Fibroblast of lung (primary cell): Measurements from ENCODE around the gene DAPK1.

Experiments used
- CTCF ChIP-seq, 2 donors: IDR thresholded peaks in 1 of 2; conservative IDR thresholded peaks in 1 of 2; 1 replicate in 1 of 2; 2 replicates in 1 of 2; pipeline ENCODE4 v1.5.1; 2011 to 2012; ENCODE audit warnings: low read length in 2 of 2, control low read depth in 1 of 2, inconsistent platforms in 1 of 2, low read depth in 1 of 2, mild to moderate bottlenecking in 1 of 2
- EZH2 ChIP-seq: IDR thresholded peaks from 2 replicates; pipeline ENCODE4 v1.5.1; 2012; ENCODE audit warnings: low read length, control low read depth, mild to moderate bottlenecking; ENCODE audit errors: missing control alignments

DNA sequence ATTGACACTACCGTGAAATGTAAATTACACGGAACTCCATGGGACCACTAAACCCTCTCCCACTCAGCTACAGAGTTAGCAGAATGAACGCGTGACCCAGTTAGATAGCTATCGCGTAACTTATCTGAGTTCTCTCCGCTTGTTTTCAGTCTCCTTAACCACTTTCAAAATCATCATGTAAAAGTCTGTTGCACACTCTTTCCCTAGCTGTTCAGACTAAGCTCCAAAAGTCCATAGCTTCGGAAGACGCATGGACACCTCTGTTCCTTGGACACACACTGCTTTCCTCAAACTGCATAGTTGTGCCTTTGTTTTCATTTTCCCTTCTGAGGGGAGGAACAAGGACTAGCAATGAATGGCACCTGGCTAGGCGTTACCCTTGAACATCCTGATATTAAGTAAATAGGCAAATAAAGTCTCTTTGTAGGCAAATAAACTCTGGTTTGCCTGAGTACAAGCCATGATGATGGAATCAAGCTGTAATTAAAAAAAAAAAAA, 83.3 kb downstream of the DAPK1 start:
- TF ChIP-seq CTCF (conservative IDR thresholded peaks at IDR 0.05 in 1 of 2, IDR thresholded peaks at IDR 0.05 in 1 of 2; ENCODE audit: low read depth in 1 of 2, low read length in 2 of 2) (no peak), EZH2 (no peak)
